ENCODE data around the gene RMDN2. TPM values are rescaled to one million over a fixed set of nuclear protein-coding genes. Genes with fewer than 3 reads are reported as not detected.

Gene RMDN2
- polyA plus RNA-seq, 3 donors, result 7.0 to 14.3 (median 10.7) TPM

- Mint-ChIP-seq H3K4me1 (peaks cover 12% of the 10 kb centered on the region), H3K4me3 (no peak overlapping the region), H3K9me3 (peaks cover 0 to 16% (median 7%) of the 10 kb centered on the region in 7 donors), H3K27ac (no peak overlapping the region), H3K36me3 (peaks cover 3 to 8% of the 10 kb centered on the region in 2 donors), H3K27me3 (ENCODE audit: low read depth in 3 of 3) (peaks cover 38 to 48% (median 44%) of the 10 kb centered on the region in 3 donors)
- H4K20me1 ChIP-seq (ENCODE audit: insufficient read depth, low read length), result no peaks in the 10 kb centered on the region
- peaks cover 9 to 10% of the 10 kb centered on the region in 2 donors for H3K4me1 ChIP-seq (ENCODE audit: control insufficient read depth in 1 of 2, insufficient read depth in 2 of 2, low read length in 2 of 2)
- no peaks in the 10 kb centered on the region for H3K79me2 ChIP-seq (ENCODE audit: insufficient read depth, low read length)
- intact Hi-C loops (cut with micrococcal nuclease), result no loop called here
- H3K4me2 ChIP-seq (replicated peaks; ENCODE audit: extremely low read depth, low read length, poor library complexity, severe bottlenecking), result no peak overlapping the region
- no peaks in the 10 kb centered on the region for H3K36me3 ChIP-seq (replicated peaks in 1 of 2; ENCODE audit: control insufficient read depth in 1 of 2, insufficient read depth in 2 of 2, low read length in 2 of 2)
- peaks cover 32 to 37% of the 10 kb centered on the region in 2 donors for H3K27me3 ChIP-seq (ENCODE audit: control insufficient read depth in 2 of 2, insufficient read depth in 2 of 2, low read length in 2 of 2)
- H3K4me3 ChIP-seq (replicated peaks in 1 of 3; ENCODE audit: low read depth in 2 of 3, low read length in 3 of 3), result no peak overlapping the region
- TF ChIP-seq CTCF (IDR thresholded peaks at IDR 0.05), result no peak
- WGBS (ENCODE audit: insufficient coverage), result no CpG with 5 or more reads among the region's 2 CpGs
- no peak overlapping the region for H3K27ac ChIP-seq (ENCODE audit: low read depth in 1 of 2, low read length in 2 of 2)
- peaks cover 0 to 6% of the 10 kb centered on the region in 2 donors for H3K9me3 ChIP-seq (replicated peaks in 1 of 2; ENCODE audit: control insufficient read depth in 1 of 2, insufficient read depth in 1 of 2, low read length in 2 of 2)
- no peak overlapping the region for H2AFZ ChIP-seq (ENCODE audit: insufficient read depth, low read depth, low read length, poor library complexity, severe bottlenecking)
- no peak overlapping the region for H3K9ac ChIP-seq (ENCODE audit: insufficient read depth, low read length, poor library complexity, severe bottlenecking)
- DNase-seq, result no peak
Observed at GRCh38 chr2:38033646-38034045, 108.6 kb downstream of the RMDN2 start.

GRCh38 chr2:38035968-38036367 lies 110.9 kb downstream of the RMDN2 start:
- DNase-seq, result no peak
- Histone ChIP-seq H3K79me2 (ENCODE audit: insufficient read depth, low read length) (no peaks in the 10 kb centered on the region), H4K20me1 (ENCODE audit: insufficient read depth, low read length) (no peaks in the 10 kb centered on the region), H3K27me3 (ENCODE audit: control insufficient read depth in 2 of 2, insufficient read depth in 2 of 2, low read length in 2 of 2) (peaks cover 43 to 47% of the 10 kb centered on the region in 2 donors), H3K9ac (ENCODE audit: insufficient read depth, low read length, poor library complexity, severe bottlenecking) (no peak overlapping the region), H3K4me3 (replicated peaks in 1 of 3; ENCODE audit: low read depth in 2 of 3, low read length in 3 of 3) (no peak overlapping the region), H3K9me3 (replicated peaks in 1 of 2; ENCODE audit: control insufficient read depth in 1 of 2, insufficient read depth in 1 of 2, low read length in 2 of 2) (peaks cover 0 to 6% of the 10 kb centered on the region in 2 donors), H3K36me3 (replicated peaks in 1 of 2; ENCODE audit: control insufficient read depth in 1 of 2, insufficient read depth in 2 of 2, low read length in 2 of 2) (no peaks in the 10 kb centered on the region), H3K27ac (ENCODE audit: low read depth in 1 of 2, low read length in 2 of 2) (no peak overlapping the region), H3K4me1 (ENCODE audit: control insufficient read depth in 1 of 2, insufficient read depth in 2 of 2, low read length in 2 of 2) (peaks cover 9 to 10% of the 10 kb centered on the region in 2 donors), H3K4me2 (replicated peaks; ENCODE audit: extremely low read depth, low read length, poor library complexity, severe bottlenecking) (no peak overlapping the region), H2AFZ (ENCODE audit: insufficient read depth, low read depth, low read length, poor library complexity, severe bottlenecking) (no peak overlapping the region)
- Mint-ChIP-seq H3K27ac (no peak overlapping the region), H3K36me3 (peaks cover 3 to 8% of the 10 kb centered on the region in 2 donors), H3K27me3 (ENCODE audit: low read depth in 3 of 3) (peaks cover 47 to 62% (median 53%) of the 10 kb centered on the region in 3 donors), H3K4me1 (peaks cover 14% of the 10 kb centered on the region), H3K4me3 (peak overlapping the region in 1 of 2 donors; percentile 91), H3K9me3 (peaks cover 0 to 7% (median 3%) of the 10 kb centered on the region in 7 donors)
- no peak for TF ChIP-seq CTCF (IDR thresholded peaks at IDR 0.05)
- WGBS (ENCODE audit: insufficient coverage), result 72% methylated on average over 6 of the region's 7 CpGs
- intact Hi-C loops (cut with micrococcal nuclease), result no loop called here

Measured in CD14-positive monocyte (primary cell).